ENCODE results near the gene MPDU1. TPM values are rescaled to one million over a fixed set of nuclear protein-coding genes. Genes with fewer than 3 reads are reported as not detected.

MPDU1 gene
- total and polyA plus RNA-seq, 2 of the 13 experiments (the other 11 are each of a cell fraction or from before 2014, with no cell fraction given) = 112 to 167 TPM

- Histone ChIP-seq H2AFZ (ENCODE audit: low read length) (no peak overlapping the region), H3K4me1 (ENCODE audit: insufficient read depth, low read length) (peaks cover 63% of the 10 kb centered on the region), H3K79me2 (ENCODE audit: insufficient read depth, low read length) (peaks cover 25% of the 10 kb centered on the region), H4K20me1 (ENCODE audit: insufficient read depth, low read length) (peaks cover 17% of the 10 kb centered on the region), H3K27me3 (ENCODE audit: control insufficient read depth in 1 of 2, insufficient read depth in 2 of 2, low read length in 2 of 2) (no peaks in the 10 kb centered on the region; a peak in 1 of 5 replicates), H3K36me3 (replicated peaks in 1 of 2; ENCODE audit: control insufficient read depth in 1 of 2, insufficient read depth in 2 of 2, low read length in 2 of 2) (peaks cover 5 to 22% of the 10 kb centered on the region in 2 experiments), H3K4me3 (replicated peaks in 1 of 3; ENCODE audit: insufficient read depth in 1 of 3, low read depth in 2 of 3, low read length in 3 of 3) (peak overlapping the region in 2 of 3 experiments; percentile 77 to 83; a peak in 2 of 6 replicates), H3K4me2 (ENCODE audit: low read depth, low read length) (peak overlapping the region; percentile 92), H3K9me3 (ENCODE audit: low read length) (no peaks in the 10 kb centered on the region), H3K9ac (ENCODE audit: insufficient read depth, low read depth, low read length) (peak overlapping the region; percentile 97), H3K27ac (ENCODE audit: extremely low read length, insufficient read depth, low read length) (peak overlapping the region; percentile 96)
- intact Hi-C loops (cut with micrococcal nuclease; ENCODE audit: unreplicated experiment) (loop anchor here (1.0 kb wide), 1 partner anchor 32 kb away; the partner anchor contains the start of gene FXR2), in situ Hi-C loops (cut with HindIII; ENCODE audit: extremely low pct_ligation_motif_present, low pct_unique_long_range_greater_than_20kb) (no loop called here)
- ChIA-PET CTCF (ENCODE audit: low intra/inter-chr PET ratio, low total read pairs) (no interaction called here), POLR2A (interaction anchor here (1.1 to 4.5 kb wide), 8 partner anchors 8 to 105 kb away, joined by 3 to 89 read pairs (median 11); partner anchors contain the start of genes ATP1B2, SAT2, SLC35G6 and TP53)
- ATAC-seq (no peak), FAIRE-seq (no peak), DNase-seq (ENCODE audit: low spot score) (no peak)
- BruUV-seq (replicated peaks) = no TSS peak
- 96% methylated on average over 11 of the region's 36 CpGs for WGBS (ENCODE audit: low lambda C conversion rate)
- no peak for TF ChIP-seq ARID4A (CRISPR knock-in tag; IDR thresholded peaks at IDR 0.05; ENCODE audit: borderline replicate concordance)
- TF ChIP-seq HIVEP1 (CRISPR knock-in tag; IDR thresholded peaks at IDR 0.05) = 0 out of 2 replicates have a peak, but pooled peaks have one; percentile 12
- TF ChIP-seq NONO (IDR thresholded peaks at IDR 0.05) = no peak
- peak; percentile 34; the same call in 1 of the 2 replicates for TF ChIP-seq NONO (CRISPR knock-in tag; conservative IDR thresholded peaks at IDR 0.05)
- TF ChIP-seq GTF2F1 (IDR thresholded peaks at IDR 0.05; ENCODE audit: low read length) = no peak
- no peak for TF ChIP-seq ZFP90 (CRISPR knock-in tag; IDR thresholded peaks at IDR 0.05; ENCODE audit: borderline replicate concordance)
- no peak for TF ChIP-seq ZZZ3 (CRISPR knock-in tag; IDR thresholded peaks at IDR 0.05; ENCODE audit: borderline replicate concordance)
- no peak for TF ChIP-seq CBX1 (IDR thresholded peaks at IDR 0.05; ENCODE audit: low read depth)
- no peak for TF ChIP-seq KAT7 (CRISPR knock-in tag; IDR thresholded peaks at IDR 0.05; ENCODE audit: borderline replicate concordance)
- no peak for TF ChIP-seq BRD4 (CRISPR knock-in tag; IDR thresholded peaks at IDR 0.05)
- peak; percentile 40; the same call in 1 of the 2 replicates for TF ChIP-seq ZNF713 (CRISPR knock-in tag; IDR thresholded peaks at IDR 0.05)
- no peak for TF ChIP-seq SP140L (CRISPR knock-in tag; IDR thresholded peaks at IDR 0.05; ENCODE audit: borderline replicate concordance)
- TF ChIP-seq ZFP41 (CRISPR knock-in tag; IDR thresholded peaks at IDR 0.05; ENCODE audit: borderline replicate concordance) = no peak
- no peak for TF ChIP-seq KDM1A (CRISPR knock-in tag; IDR thresholded peaks at IDR 0.05)
- TF ChIP-seq POLR2A (IDR thresholded peaks at IDR 0.05; ENCODE audit: insufficient read depth in 1 of 2, low read depth in 2 of 2, low read length in 2 of 2) = 0 out of 4 replicates have a peak, but pooled peaks of 1 of the 2 experiments have one; percentile 28
- no peak for TF ChIP-seq TBX3 (IDR thresholded peaks at IDR 0.05; ENCODE audit: borderline replicate concordance)
- no peak for TF ChIP-seq ZNF274 (CRISPR knock-in tag; IDR thresholded peaks at IDR 0.05)
- TF ChIP-seq ZNF20 (CRISPR knock-in tag; IDR thresholded peaks at IDR 0.05) = no peak
- peak; percentile 92 for TF ChIP-seq AGO2 (optimal IDR thresholded peaks at IDR 0.05; ENCODE audit: low read depth, low read length)
- no peak for TF ChIP-seq PAWR (CRISPR knock-in tag; IDR thresholded peaks at IDR 0.05; ENCODE audit: borderline replicate concordance)
- 0 out of 2 replicates have a peak, but pooled peaks have one; percentile 4 for TF ChIP-seq KDM3A (CRISPR knock-in tag; IDR thresholded peaks at IDR 0.05; ENCODE audit: low read depth)
- no peak for TF ChIP-seq SCMH1 (CRISPR knock-in tag; IDR thresholded peaks at IDR 0.05; ENCODE audit: borderline replicate concordance)
These were observed 1.0 kb upstream of the MPDU1 start for GRCh38 chr17:7582396-7583252.

Measured in HepG2 (cell line).